ENCODE measurements around the gene OTOF. TPM values are rescaled to one million over a fixed set of nuclear protein-coding genes. Genes with fewer than 3 reads are reported as not detected.

Gene OTOF
- total and polyA plus RNA-seq, 2 of the 13 experiments (the other 11 are each of a cell fraction or from before 2014, with no cell fraction given) = 0.04 TPM; not detected in 1

DNA sequence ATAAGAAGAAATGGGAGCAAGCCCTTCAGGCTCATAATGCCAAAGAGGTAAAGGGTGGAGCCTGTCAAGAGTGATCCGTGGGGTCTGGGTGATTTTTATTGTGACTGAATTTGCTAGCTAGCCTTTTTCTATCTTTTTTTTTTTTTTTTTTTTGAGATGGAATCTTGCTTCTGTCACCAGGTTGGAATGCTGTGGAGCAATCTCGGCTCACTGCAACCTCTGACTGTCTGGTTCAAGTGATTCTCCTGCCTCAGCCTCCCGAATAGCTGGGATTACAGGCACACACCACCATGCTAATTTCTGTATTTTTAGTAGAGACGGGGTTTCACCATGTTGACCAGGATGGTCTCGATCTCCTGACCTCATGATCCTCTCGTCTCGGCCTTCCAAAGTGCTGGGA lies 47.1 kb downstream of the OTOF start:
- intact Hi-C loops (cut with micrococcal nuclease; ENCODE audit: unreplicated experiment) = no loop called here
- no peak for DNase-seq (ENCODE audit: low spot score)
- in situ Hi-C loops (cut with HindIII; ENCODE audit: extremely low pct_ligation_motif_present, low pct_unique_long_range_greater_than_20kb) = no loop called here
- TF ChIP-seq CENPT (CRISPR knock-in tag; IDR thresholded peaks at IDR 0.05; ENCODE audit: low read depth) = no peak
- no peak for TF ChIP-seq MXI1 (IDR thresholded peaks at IDR 0.05; ENCODE audit: borderline replicate concordance, low read depth, low read length)
- TF ChIP-seq, protein P1, sequence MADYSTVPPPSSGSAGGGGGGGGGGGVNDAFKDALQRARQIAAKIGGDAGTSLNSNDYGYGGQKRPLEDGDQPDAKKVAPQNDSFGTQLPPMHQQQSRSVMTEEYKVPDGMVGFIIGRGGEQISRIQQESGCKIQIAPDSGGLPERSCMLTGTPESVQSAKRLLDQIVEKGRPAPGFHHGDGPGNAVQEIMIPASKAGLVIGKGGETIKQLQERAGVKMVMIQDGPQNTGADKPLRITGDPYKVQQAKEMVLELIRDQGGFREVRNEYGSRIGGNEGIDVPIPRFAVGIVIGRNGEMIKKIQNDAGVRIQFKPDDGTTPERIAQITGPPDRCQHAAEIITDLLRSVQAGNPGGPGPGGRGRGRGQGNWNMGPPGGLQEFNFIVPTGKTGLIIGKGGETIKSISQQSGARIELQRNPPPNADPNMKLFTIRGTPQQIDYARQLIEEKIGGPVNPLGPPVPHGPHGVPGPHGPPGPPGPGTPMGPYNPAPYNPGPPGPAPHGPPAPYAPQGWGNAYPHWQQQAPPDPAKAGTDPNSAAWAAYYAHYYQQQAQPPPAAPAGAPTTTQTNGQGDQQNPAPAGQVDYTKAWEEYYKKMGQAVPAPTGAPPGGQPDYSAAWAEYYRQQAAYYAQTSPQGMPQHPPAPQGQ (CRISPR knock-in tag; IDR thresholded peaks at IDR 0.05; ENCODE audit: borderline replicate concordance) = no peak
- no peak for TF ChIP-seq SETDB1 (CRISPR knock-in tag; IDR thresholded peaks at IDR 0.05; ENCODE audit: borderline replicate concordance)
- no peak for TF ChIP-seq ZNF230 (CRISPR knock-in tag; IDR thresholded peaks at IDR 0.05)
- TF ChIP-seq, protein P2, sequence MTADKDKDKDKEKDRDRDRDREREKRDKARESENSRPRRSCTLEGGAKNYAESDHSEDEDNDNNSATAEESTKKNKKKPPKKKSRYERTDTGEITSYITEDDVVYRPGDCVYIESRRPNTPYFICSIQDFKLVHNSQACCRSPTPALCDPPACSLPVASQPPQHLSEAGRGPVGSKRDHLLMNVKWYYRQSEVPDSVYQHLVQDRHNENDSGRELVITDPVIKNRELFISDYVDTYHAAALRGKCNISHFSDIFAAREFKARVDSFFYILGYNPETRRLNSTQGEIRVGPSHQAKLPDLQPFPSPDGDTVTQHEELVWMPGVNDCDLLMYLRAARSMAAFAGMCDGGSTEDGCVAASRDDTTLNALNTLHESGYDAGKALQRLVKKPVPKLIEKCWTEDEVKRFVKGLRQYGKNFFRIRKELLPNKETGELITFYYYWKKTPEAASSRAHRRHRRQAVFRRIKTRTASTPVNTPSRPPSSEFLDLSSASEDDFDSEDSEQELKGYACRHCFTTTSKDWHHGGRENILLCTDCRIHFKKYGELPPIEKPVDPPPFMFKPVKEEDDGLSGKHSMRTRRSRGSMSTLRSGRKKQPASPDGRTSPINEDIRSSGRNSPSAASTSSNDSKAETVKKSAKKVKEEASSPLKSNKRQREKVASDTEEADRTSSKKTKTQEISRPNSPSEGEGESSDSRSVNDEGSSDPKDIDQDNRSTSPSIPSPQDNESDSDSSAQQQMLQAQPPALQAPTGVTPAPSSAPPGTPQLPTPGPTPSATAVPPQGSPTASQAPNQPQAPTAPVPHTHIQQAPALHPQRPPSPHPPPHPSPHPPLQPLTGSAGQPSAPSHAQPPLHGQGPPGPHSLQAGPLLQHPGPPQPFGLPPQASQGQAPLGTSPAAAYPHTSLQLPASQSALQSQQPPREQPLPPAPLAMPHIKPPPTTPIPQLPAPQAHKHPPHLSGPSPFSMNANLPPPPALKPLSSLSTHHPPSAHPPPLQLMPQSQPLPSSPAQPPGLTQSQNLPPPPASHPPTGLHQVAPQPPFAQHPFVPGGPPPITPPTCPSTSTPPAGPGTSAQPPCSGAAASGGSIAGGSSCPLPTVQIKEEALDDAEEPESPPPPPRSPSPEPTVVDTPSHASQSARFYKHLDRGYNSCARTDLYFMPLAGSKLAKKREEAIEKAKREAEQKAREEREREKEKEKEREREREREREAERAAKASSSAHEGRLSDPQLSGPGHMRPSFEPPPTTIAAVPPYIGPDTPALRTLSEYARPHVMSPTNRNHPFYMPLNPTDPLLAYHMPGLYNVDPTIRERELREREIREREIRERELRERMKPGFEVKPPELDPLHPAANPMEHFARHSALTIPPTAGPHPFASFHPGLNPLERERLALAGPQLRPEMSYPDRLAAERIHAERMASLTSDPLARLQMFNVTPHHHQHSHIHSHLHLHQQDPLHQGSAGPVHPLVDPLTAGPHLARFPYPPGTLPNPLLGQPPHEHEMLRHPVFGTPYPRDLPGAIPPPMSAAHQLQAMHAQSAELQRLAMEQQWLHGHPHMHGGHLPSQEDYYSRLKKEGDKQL (CRISPR knock-in tag; IDR thresholded peaks at IDR 0.05; ENCODE audit: low read depth) = no peak
- TF ChIP-seq ZNF263 (CRISPR knock-in tag; IDR thresholded peaks at IDR 0.05) = no peak
- TF ChIP-seq ZGPAT (CRISPR knock-in tag; IDR thresholded peaks at IDR 0.05) = no peak
- TF ChIP-seq, protein P3, sequence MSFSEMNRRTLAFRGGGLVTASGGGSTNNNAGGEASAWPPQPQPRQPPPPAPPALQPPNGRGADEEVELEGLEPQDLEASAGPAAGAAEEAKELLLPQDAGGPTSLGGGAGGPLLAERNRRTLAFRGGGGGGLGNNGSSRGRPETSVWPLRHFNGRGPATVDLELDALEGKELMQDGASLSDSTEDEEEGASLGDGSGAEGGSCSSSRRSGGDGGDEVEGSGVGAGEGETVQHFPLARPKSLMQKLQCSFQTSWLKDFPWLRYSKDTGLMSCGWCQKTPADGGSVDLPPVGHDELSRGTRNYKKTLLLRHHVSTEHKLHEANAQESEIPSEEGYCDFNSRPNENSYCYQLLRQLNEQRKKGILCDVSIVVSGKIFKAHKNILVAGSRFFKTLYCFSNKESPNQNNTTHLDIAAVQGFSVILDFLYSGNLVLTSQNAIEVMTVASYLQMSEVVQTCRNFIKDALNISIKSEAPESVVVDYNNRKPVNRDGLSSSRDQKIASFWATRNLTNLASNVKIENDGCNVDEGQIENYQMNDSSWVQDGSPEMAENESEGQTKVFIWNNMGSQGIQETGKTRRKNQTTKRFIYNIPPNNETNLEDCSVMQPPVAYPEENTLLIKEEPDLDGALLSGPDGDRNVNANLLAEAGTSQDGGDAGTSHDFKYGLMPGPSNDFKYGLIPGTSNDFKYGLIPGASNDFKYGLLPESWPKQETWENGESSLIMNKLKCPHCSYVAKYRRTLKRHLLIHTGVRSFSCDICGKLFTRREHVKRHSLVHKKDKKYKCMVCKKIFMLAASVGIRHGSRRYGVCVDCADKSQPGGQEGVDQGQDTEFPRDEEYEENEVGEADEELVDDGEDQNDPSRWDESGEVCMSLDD (CRISPR knock-in tag; IDR thresholded peaks at IDR 0.05; ENCODE audit: borderline replicate concordance) = no peak
- no peak for TF ChIP-seq ZNF280B (CRISPR knock-in tag; IDR thresholded peaks at IDR 0.05; ENCODE audit: borderline replicate concordance)
- no peak for TF ChIP-seq ZNF776 (CRISPR knock-in tag; IDR thresholded peaks at IDR 0.05)

More for the DNA sequence above, 47.1 kb downstream of the OTOF start:
- Histone ChIP-seq H4K20me1 (ENCODE audit: insufficient read depth, low read length) (no peaks in the 10 kb centered on the region), H3K27me3 (ENCODE audit: control insufficient read depth in 1 of 2, insufficient read depth in 2 of 2, low read length in 2 of 2) (peaks cover 0 to 3% of the 10 kb centered on the region in 2 experiments; a peak in 2 of 5 replicates), H3K9ac (ENCODE audit: insufficient read depth, low read depth, low read length) (no peak overlapping the region), H3K9me3 (ENCODE audit: low read length) (no peaks in the 10 kb centered on the region), H2AFZ (ENCODE audit: low read length) (no peak overlapping the region), H3K4me3 (replicated peaks in 1 of 3; ENCODE audit: insufficient read depth in 1 of 3, low read depth in 2 of 3, low read length in 3 of 3) (no peak overlapping the region), H3K4me2 (ENCODE audit: low read depth, low read length) (no peak overlapping the region), H3K79me2 (ENCODE audit: insufficient read depth, low read length) (no peaks in the 10 kb centered on the region), H3K27ac (ENCODE audit: extremely low read length, insufficient read depth, low read length) (no peak overlapping the region), H3K4me1 (ENCODE audit: insufficient read depth, low read length) (no peaks in the 10 kb centered on the region), H3K36me3 (replicated peaks in 1 of 2; ENCODE audit: control insufficient read depth in 1 of 2, insufficient read depth in 2 of 2, low read length in 2 of 2) (no peaks in the 10 kb centered on the region)
- CTCF ChIA-PET (ENCODE audit: low intra/inter-chr PET ratio, low total read pairs) = no interaction called here
- BruUV-seq (replicated peaks) = no TSS peak
- POLR2A ChIA-PET = no interaction called here
- no peak for FAIRE-seq
- 47% methylated on average over 7 of the region's 7 CpGs for WGBS (ENCODE audit: low lambda C conversion rate)
- no peak for ATAC-seq

Measured in HepG2 (cell line).